Activated T-cell treated with anti-CD3 and anti-CD28 coated beads, Interleukin-2, amount 50 U/mL, for 4 hours (primary cell): Measurements from ENCODE around the gene PLSCR1. TPM values are rescaled to one million over a fixed set of nuclear protein-coding genes. Genes with fewer than 3 reads are reported as not detected.
"Not testable (repeated sequence)": the region's sequence is repeated elsewhere in the genome, so short reads cannot be mapped to it uniquely, and the experiment has no call there.

Source experiments
- ATAC-seq, 2 donors: fragments of 200-7000 bp; cut with Tn5 transposase; one replicate each; pipeline ENCODE4 v1.10.0; 2021
- DNase-seq: peaks from one replicate; pipeline ENCODE4 v3.0.0-alpha.2; 2020
- H3K27me3 Mint-ChIP-seq: one replicate; pipeline ENCODE4 v1.8.0; 2021; ENCODE audit warnings: low read depth, mixed read lengths
- H3K36me3 Mint-ChIP-seq: one replicate; pipeline ENCODE4 v1.8.0; 2022; ENCODE audit warnings: mixed read lengths; ENCODE audit not compliant: insufficient read depth
- H3K4me1 Mint-ChIP-seq: one replicate; pipeline ENCODE4 v1.8.0; 2021; ENCODE audit warnings: low read depth, mixed read lengths
- H3K4me3 Mint-ChIP-seq: one replicate; pipeline ENCODE4 v1.8.0; 2021; ENCODE audit warnings: mild to moderate bottlenecking, moderate library complexity, mixed read lengths
- H3K9me3 Mint-ChIP-seq: one replicate; pipeline ENCODE4 v1.8.0; 2021; ENCODE audit warnings: mixed read lengths
- total RNA-seq, 3 donors: library from RNA; stranded (reverse); gene quantifications; one replicate each; pipeline ENCODE4 v1.2.1, GENCODE V29; 2021

Gene PLSCR1
- total RNA-seq, 3 donors from 2014 or later = 22.4 to 28.7 (median 27.7) TPM

DNA sequence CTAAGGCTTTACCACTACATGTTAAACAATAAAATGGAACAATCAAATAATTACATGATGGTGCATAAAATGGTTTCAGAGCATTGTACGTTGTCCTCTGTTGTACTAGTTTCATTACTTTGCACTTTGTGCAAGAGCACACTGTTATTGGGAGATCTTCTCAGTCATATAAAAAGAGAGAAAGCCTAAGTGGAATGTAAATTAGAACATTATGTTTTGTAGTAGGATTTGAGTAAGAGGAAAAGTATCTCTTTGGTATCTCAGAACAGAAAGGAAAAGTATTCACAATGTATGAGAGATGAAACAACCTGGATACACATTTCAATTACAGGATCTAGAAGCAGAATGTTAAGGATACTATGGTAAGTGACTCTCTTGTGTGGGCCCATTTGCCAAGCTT, 48.2 kb downstream of the PLSCR1 start:
- no peak overlapping the region for H3K4me3 Mint-ChIP-seq
- ATAC-seq (no peak), DNase-seq (no peak)
- peaks cover 17% of the 10 kb centered on the region for H3K9me3 Mint-ChIP-seq
- peaks cover 4% of the 10 kb centered on the region for H3K4me1 Mint-ChIP-seq
- peaks cover 9% of the 10 kb centered on the region for H3K27me3 Mint-ChIP-seq
- H3K36me3 Mint-ChIP-seq = no peaks in the 10 kb centered on the region

DNA sequence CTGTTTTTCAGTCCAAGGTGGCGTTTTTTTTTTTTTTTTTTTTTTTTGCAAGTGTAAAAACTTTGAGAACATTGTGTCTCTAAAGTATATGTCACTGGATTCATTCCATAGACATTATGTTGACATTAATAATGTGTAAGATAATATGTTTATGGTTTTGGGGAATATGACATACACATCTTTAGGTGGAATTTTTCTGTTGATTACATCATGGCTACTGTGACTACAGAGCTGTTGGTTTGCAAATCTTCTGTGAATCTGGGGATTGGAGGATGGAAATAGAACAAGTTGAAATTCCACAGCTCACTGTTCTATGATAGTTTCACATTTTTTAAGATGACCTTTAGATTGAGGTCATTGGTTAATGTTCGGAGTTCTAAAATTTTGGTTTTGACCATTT, 50.6 kb downstream of the PLSCR1 start:
- no peak for ATAC-seq
- H3K27me3 Mint-ChIP-seq = peaks cover 9% of the 10 kb centered on the region
- no peak for DNase-seq
- H3K36me3 Mint-ChIP-seq = no peaks in the 10 kb centered on the region
- no peak overlapping the region for H3K4me3 Mint-ChIP-seq
- H3K9me3 Mint-ChIP-seq = peaks cover 36% of the 10 kb centered on the region
- peaks cover 4% of the 10 kb centered on the region for H3K4me1 Mint-ChIP-seq

DNA sequence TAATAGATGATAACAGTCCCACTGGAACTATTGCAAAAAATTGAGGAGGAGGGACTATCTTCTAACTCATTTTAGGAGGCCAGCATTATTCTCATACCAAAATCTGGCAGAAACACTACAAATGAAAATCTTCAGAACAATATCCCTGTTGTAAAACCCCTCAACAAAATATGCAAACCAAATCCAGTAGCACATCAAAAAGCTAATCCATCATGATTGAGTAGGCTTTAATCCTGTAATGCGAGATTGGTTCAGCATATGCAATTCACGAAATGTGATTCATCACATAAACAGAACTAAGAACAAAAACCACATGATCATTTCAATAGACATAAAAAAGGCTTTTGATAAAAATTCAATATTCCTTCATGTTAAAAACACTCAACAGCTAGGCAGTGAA, 51.2 kb downstream of the PLSCR1 start:
- DNase-seq (no peak), ATAC-seq (no peak)
- H3K27me3 Mint-ChIP-seq = peaks cover 9% of the 10 kb centered on the region
- H3K4me3 Mint-ChIP-seq = no peak overlapping the region
- peaks cover 2% of the 10 kb centered on the region for H3K4me1 Mint-ChIP-seq
- H3K36me3 Mint-ChIP-seq = no peaks in the 10 kb centered on the region
- H3K9me3 Mint-ChIP-seq = peaks cover 37% of the 10 kb centered on the region

DNA sequence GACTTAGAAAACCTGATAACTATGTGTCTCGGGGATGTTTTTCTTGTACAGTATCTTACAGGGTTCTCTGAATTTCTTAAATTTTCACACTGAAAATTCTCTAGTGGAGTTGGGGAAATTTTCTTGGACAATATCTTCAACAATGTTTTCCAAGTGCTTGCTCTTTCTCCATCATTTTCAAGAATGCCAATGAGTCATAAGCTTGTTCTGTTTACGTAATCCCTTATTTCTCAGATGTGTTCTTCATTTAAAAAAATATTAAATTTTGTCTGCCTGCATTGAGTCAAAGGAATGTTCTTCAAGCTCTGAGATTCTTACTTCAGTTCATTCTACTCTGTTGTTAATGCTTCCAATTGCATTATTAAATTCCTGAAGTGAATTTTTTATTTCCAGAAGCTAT, 53.1 kb downstream of the PLSCR1 start:
- ATAC-seq = no peak
- Mint-ChIP-seq H3K9me3 (peaks cover 40% of the 10 kb centered on the region), H3K4me3 (no peak overlapping the region), H3K36me3 (no peaks in the 10 kb centered on the region), H3K4me1 (no peaks in the 10 kb centered on the region), H3K27me3 (peaks cover 14% of the 10 kb centered on the region)
- DNase-seq = no peak

DNA sequence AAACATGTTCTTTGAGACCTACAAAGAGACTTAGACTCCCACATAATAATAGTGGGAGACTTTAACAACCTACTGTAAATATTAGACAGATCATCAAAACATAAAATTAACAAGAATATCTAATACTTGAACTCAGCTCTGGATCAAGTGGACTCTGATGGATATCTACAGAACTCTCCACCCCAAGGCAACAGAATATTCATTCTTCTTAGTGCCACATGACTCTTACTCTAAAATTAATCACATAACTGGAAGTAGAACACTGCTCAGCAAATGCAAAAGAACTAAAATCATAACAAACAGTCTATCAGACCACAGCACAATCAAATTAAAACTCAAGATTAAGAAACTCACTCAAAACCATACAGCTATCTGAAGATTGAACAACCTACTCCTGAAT, 59.1 kb downstream of the PLSCR1 start:
- H3K4me1 Mint-ChIP-seq = no peaks in the 10 kb centered on the region
- no peak overlapping the region for H3K4me3 Mint-ChIP-seq
- H3K36me3 Mint-ChIP-seq = peaks cover 2% of the 10 kb centered on the region
- DNase-seq (no peak), ATAC-seq (no peak)
- peaks cover 17% of the 10 kb centered on the region for H3K27me3 Mint-ChIP-seq
- peaks cover 30% of the 10 kb centered on the region for H3K9me3 Mint-ChIP-seq

DNA sequence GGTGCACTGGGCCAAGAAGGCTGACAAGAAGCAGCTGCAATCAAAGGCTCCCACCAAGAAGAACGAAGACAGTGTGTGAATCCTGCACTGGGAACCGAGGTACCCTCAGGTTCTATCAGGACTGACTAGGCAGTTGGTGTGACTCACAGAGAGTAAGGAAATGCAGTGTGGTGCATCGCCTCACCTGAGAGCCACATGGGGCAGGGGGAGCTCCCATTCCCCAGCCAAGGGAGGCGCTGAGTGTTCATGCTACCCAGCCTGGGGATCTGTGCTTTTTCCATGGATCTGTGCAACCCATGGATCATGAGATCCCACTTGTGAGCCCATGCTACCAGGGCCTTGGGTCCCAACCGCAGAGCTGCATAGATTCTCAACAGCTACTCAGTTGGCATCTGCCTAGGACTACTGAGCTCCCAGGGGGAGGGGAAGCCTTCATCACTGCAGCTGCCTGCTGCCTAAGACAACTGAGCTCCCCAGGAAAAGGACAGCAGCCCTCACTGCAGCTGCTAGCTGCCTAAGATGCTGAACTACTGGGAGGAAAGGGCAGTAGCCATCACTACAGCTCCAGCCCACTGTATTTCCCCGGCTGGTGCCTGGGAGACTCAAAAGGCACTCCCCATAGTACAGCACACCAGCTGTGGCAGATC, 68.2 kb downstream of the PLSCR1 start:
- Mint-ChIP-seq H3K4me3 (no peak overlapping the region), H3K4me1 (no peaks in the 10 kb centered on the region), H3K9me3 (no peaks in the 10 kb centered on the region), H3K36me3 (no peaks in the 10 kb centered on the region), H3K27me3 (peaks cover 27% of the 10 kb centered on the region)
- DNase-seq = no peak
- ATAC-seq = no peak

DNA sequence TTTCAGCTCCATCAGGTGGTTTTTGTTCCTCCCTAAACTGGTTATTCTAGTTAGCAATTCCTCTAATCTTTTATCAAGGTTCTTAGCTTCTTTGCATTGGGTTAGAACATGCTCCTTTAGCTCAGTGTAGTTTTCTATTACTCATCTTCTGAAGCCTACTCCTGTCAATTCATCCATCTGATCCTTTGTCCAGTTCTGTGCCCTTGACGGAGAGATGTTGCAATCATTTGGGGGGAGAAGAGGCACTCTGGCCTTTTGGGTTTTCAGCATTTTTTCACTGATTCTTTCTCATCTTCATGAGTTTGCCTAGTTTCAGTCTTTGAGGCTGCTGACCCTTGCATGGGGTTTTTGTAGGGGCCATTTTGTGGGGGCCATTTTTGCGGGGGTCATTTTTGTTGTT, 69.4 kb downstream of the PLSCR1 start:
- not testable (repeated sequence) for ATAC-seq, H3K4me1 Mint-ChIP-seq, H3K4me3 Mint-ChIP-seq, H3K36me3 Mint-ChIP-seq, H3K9me3 Mint-ChIP-seq, DNase-seq
- H3K27me3 Mint-ChIP-seq = peaks cover 22% of the 10 kb centered on the region

DNA sequence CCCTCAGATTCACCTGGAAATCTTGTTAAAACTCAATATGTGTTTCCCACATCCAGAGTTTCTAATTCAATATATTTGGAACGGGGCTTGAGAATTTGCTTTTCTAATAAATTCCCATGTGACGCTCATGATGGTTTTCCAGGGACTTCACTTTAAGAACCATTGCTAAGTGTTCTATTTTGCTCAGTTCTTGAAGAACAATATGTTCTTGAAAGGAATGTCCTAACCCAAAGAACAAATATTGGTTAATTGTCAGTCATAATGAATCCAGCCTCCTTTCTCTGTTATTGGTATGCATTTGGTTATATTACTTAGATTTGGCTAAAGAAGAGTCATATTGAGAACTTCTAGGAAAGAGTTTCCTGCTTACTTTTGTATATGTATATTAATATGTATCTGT, 70.7 kb downstream of the PLSCR1 start:
- DNase-seq (no peak), ATAC-seq (no peak)
- Mint-ChIP-seq H3K4me3 (no peak overlapping the region), H3K36me3 (no peaks in the 10 kb centered on the region), H3K4me1 (peaks cover 2% of the 10 kb centered on the region), H3K9me3 (no peaks in the 10 kb centered on the region), H3K27me3 (peaks cover 15% of the 10 kb centered on the region)

DNA sequence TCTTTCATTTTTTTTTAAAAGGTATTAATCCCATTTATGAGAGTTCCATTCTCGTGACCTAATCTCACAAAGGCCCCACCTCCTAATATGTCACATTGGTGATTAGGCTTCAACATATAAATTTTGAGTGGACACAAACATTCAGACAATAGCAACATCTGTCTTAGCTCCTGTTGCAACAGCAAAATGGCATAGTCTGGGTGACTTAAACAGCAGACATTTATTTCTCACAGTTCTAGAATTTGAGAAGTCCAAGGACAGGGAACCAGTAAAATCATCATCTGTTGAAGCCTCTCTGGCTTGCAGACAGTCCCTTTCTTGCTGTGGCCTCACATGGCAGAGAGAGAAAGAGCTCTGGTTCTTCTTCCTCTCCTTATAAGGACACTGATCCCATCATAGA, 71.8 kb downstream of the PLSCR1 start:
- no peak for ATAC-seq

DNA sequence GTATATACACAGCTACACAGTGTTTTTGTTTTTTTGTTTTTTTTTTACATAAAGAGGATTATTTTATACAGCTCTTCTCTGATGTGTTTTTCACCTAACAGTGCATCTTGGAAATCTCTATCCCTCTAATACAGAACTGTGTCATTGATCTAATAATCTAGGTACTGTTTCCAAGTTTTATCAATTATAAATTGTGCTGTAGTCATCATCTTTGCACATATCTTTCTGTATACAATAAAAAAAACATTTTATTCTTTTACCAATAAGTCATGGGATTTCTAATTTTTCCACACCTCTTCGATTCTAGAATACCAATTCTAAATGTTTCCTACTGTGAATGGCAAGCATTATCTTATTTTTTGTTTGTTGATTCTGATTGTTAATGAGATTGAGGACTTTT, 73.4 kb downstream of the PLSCR1 start:
- no peaks in the 10 kb centered on the region for H3K9me3 Mint-ChIP-seq
- no peak for ATAC-seq

More for the DNA sequence above, 71.8 kb downstream of the PLSCR1 start:
- Mint-ChIP-seq H3K27me3 (peaks cover 9% of the 10 kb centered on the region), H3K36me3 (no peaks in the 10 kb centered on the region), H3K4me3 (no peak overlapping the region), H3K4me1 (peaks cover 2% of the 10 kb centered on the region), H3K9me3 (no peaks in the 10 kb centered on the region)
- no peak for DNase-seq

DNA sequence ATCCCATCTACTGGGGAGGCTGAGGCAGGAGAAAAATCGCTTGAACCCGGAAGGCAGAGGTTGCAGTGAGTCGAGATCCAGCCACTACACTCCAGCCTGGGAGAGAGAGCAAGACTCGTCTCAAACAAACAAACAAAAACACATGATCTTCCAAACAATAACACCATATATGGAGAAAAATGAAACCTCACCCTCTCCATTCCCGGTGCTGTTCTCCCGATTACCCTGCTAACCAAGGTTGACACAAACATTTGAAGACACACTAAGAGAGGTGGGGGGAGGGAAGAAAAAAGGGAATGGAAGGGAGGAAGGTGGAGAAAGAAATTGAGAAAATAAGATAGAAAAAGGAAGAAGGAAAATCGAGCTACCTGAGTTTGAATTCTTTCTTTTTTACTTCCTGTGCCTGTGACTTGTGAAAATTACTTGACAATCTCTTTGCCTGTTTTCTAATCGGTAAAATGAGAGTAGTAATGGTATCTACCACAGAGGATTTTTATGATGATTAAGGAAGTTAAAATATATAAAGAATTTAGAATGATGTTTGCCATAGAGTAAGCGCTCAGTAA, 73.9 kb downstream of the PLSCR1 start:
- Mint-ChIP-seq H3K4me1 (peaks cover 2% of the 10 kb centered on the region), H3K36me3 (no peaks in the 10 kb centered on the region), H3K27me3 (peaks cover 4% of the 10 kb centered on the region), H3K9me3 (no peaks in the 10 kb centered on the region), H3K4me3 (peak overlapping the region; percentile 80)
- ATAC-seq (no peak), DNase-seq (no peak)

More for the DNA sequence above, 73.4 kb downstream of the PLSCR1 start:
- Mint-ChIP-seq H3K36me3 (no peaks in the 10 kb centered on the region), H3K4me1 (peaks cover 2% of the 10 kb centered on the region), H3K4me3 (no peak overlapping the region), H3K27me3 (peaks cover 9% of the 10 kb centered on the region)
- no peak for DNase-seq

DNA sequence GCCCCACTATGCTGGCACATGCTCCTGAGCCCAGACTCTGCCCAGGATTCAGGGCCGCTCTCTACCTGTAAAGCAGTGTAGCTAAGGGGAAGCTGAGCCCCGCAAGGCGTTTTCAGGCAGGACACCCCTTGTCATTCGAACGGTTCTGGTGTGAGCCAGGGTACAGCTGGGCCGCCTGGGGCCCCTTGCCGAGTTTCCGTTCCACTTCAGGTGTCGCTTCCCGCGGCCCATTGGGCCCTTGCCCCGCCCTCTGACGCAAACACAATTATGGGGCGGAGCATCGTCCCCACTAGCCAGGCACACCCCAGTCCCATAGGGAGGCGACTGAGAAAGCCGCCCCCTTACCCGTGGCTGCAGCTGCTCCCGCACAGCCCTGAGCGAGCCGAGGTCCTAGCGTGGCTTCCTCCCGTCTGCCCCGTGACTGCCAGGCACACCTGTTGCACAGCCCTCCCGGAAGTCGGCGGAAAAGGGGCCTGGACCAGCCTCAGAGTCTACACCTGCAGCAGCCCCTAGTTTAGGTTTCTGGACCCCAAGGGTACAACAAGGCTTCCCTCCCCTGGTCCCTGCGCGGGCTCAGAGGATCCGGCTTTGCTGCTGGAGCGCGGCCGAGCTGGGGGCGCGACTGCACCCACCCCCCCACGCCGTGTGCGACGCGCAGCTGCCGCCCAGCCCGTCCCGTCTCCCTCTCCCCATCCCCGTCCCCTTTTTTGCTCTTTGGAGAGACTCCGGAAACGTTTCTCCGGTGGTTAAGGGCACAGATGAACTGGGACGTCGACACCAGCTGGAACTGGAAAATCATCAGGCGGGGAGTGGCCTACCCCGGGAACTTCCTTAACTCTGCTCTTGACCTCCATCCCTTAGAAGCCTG, 75.0 kb downstream of the PLSCR1 start, which contains the start of gene PLSCR2:
Gene PLSCR2, minus strand, starts transcription at position 412 of the 868 bp plus-strand sequence. CDS start 9,657 bp downstream, outside the sequence.
- Mint-ChIP-seq H3K4me1 (peaks cover 2% of the 10 kb centered on the region), H3K9me3 (no peaks in the 10 kb centered on the region), H3K27me3 (no peaks in the 10 kb centered on the region), H3K36me3 (no peaks in the 10 kb centered on the region), H3K4me3 (peak within 1 kb of the TSS; percentile 80)
- DNase-seq (peak; percentile 69), ATAC-seq (peak; percentile 95 to 97)

DNA sequence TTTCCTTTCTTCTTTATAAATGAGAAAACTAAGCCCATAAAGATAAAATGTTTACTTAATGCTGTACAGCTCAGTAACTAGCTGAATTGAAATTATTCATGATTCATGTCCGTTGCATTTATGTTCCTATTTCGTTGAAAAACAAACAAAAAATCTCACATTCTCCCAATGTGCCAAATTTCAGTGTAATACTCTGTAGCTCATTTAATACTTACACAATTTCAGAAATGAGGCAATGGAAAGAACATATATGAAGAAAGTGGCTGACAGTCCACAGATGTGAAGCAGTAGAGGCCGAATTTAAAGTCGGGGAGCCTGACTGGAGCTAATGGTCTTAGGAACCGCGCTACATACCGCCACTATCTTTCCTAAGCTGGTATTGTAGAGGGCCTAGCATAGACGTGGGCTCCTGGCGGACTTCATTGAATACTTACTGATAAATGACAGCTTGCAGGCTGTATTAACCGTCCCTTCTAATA, 75.7 kb downstream of the PLSCR1 start:
- ATAC-seq (peak in 1 of 2 donors; percentile 1), DNase-seq (no peak)
- peak overlapping the region; percentile 80 for H3K4me3 Mint-ChIP-seq
- H3K9me3 Mint-ChIP-seq = no peaks in the 10 kb centered on the region
- H3K36me3 Mint-ChIP-seq = no peaks in the 10 kb centered on the region
- H3K4me1 Mint-ChIP-seq = peaks cover 2% of the 10 kb centered on the region
- H3K27me3 Mint-ChIP-seq = no peaks in the 10 kb centered on the region

DNA sequence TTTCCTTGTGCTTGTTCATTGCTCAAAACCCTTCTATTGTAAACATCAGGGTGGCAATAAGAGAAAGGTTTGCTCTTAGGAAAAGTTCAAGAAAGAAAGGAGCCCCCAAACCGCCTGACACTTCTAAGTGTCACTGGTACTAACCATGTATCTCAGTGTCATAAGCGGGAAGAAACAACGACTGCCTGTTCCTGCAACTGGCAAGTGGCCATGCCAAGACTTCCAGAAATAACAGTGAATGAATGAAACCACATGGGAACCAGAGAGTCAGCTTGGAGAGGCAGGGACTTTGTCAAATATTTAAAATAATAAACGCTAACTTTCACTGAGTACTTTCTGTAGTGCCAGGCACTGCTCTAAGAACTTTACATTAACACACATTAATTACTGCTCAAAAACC, 76.2 kb downstream of the PLSCR1 start:
- ATAC-seq (no peak), DNase-seq (no peak)
- Mint-ChIP-seq H3K36me3 (no peaks in the 10 kb centered on the region), H3K4me1 (peaks cover 2% of the 10 kb centered on the region), H3K9me3 (no peaks in the 10 kb centered on the region), H3K27me3 (no peaks in the 10 kb centered on the region), H3K4me3 (no peak overlapping the region)
